Right atrium auricular region (tissue), 2 donors: ENCODE data around the gene TOX2. TPM values are rescaled to one million over a fixed set of nuclear protein-coding genes. Genes with fewer than 3 reads are reported as not detected.

Experiments used
- DNase-seq: peaks from one replicate; pipeline ENCODE4 v3.0.0-alpha.2; 2019; ENCODE audit warnings: low spot score
- H3K27ac ChIP-seq, 2 donors: fragments of 200-600 bp; sonication (generic); 1 replicate in 1 of 2; 2 replicates in 1 of 2; pipeline ENCODE4 v1.5.1; 2016 to 2019
- H3K27me3 ChIP-seq, 2 donors: fragments of 200-600 bp; sonication (generic); one replicate each; pipeline versions ENCODE4 v1.5.1 to v1.6.0; 2017 to 2019
- H3K36me3 ChIP-seq: fragments of 200-600 bp; sonication (generic); one replicate; pipeline ENCODE4 v1.5.1; 2016
- H3K4me1 ChIP-seq, 2 donors: fragments of 200-600 bp; sonication (generic); one replicate each; pipeline versions ENCODE4 v1.5.1 to v1.6.0; 2017 to 2019
- H3K4me3 ChIP-seq, 2 donors: fragments of 200-600 bp; sonication (generic); 1 replicate in 1 of 2; 2 replicates in 1 of 2; pipeline ENCODE4 v1.5.1; 2017 to 2019; ENCODE audit warnings: mild to moderate bottlenecking in 1 of 2, moderate library complexity in 1 of 2
- H3K9me3 ChIP-seq, 2 donors: fragments of 200-600 bp; sonication (generic); one replicate each; pipeline ENCODE4 v1.5.1; 2019
- total RNA-seq, 2 donors: library from RNA; depleted of rRNA; stranded (reverse); fragments of >200 nt; gene quantifications; one replicate each; pipeline ENCODE4 v1.1.0, GENCODE V29; 2016
- TF ChIP-seq, protein P1 (sequence below), 2 donors: fragments of 200-600 bp; sonication (generic); IDR thresholded peaks; one replicate each; pipeline ENCODE4 v1.5.1; 2019; ENCODE audit warnings: antibody characterized with exemption in 2 of 2

Gene TOX2
- total RNA-seq, 2 donors from 2014 or later, result 0.30 to 0.63 TPM

DNA sequence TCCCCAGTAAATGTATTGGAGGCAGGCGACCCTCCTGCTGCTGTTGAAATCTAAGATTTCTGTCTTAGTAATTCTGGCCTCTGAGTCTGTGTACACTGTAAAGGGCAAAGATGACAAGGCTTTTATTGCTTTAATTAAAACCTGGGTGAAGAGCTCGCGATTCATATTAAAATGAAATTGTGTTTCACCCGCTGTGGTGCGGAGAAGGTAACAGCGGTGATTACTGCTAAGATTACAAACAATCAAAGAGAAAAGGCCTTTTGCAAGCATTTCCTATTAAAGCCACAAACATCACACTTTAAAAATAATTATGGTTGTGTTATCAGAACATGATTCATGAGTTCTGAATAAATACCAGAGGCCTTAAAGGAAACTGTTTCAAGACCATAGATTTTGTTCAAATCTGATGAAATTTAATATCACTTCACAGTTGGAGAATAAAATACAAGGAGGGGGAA, 69.3 kb downstream of the TOX2 start:
- no peaks in the 10 kb centered on the region for H3K4me1 ChIP-seq
- H3K27ac ChIP-seq, result no peak overlapping the region
- TF ChIP-seq, protein P1, sequence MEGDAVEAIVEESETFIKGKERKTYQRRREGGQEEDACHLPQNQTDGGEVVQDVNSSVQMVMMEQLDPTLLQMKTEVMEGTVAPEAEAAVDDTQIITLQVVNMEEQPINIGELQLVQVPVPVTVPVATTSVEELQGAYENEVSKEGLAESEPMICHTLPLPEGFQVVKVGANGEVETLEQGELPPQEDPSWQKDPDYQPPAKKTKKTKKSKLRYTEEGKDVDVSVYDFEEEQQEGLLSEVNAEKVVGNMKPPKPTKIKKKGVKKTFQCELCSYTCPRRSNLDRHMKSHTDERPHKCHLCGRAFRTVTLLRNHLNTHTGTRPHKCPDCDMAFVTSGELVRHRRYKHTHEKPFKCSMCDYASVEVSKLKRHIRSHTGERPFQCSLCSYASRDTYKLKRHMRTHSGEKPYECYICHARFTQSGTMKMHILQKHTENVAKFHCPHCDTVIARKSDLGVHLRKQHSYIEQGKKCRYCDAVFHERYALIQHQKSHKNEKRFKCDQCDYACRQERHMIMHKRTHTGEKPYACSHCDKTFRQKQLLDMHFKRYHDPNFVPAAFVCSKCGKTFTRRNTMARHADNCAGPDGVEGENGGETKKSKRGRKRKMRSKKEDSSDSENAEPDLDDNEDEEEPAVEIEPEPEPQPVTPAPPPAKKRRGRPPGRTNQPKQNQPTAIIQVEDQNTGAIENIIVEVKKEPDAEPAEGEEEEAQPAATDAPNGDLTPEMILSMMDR (IDR thresholded peaks at IDR 0.05), result no peak
- no peak for DNase-seq
- H3K4me3 ChIP-seq, result no peak overlapping the region
- H3K9me3 ChIP-seq, result no peaks in the 10 kb centered on the region
- H3K36me3 ChIP-seq, result no peaks in the 10 kb centered on the region
- H3K27me3 ChIP-seq, result no peaks in the 10 kb centered on the region

DNA sequence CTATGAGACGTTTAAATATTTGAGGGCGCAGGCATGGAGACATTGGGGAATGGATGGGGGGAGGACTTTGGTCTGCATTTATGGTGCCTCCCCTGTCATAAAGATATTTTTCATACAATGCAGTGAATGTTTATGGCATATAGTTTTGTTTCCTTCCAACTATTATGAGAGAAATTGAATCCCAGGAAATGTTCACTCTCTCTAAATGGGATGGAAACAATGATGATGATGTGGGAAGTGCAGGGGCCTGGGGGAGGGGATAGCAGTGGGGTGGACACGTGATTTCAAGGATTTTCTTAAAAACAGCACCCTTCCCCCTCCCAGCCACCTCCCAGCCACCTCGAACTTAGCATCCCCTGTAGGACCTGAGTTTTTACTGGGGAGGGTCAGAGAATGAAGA, 69.9 kb downstream of the TOX2 start:
- DNase-seq, result no peak
- H3K4me1 ChIP-seq, result no peaks in the 10 kb centered on the region
- TF ChIP-seq, protein P1 (IDR thresholded peaks at IDR 0.05), result no peak
- H3K27me3 ChIP-seq, result no peaks in the 10 kb centered on the region
- H3K27ac ChIP-seq, result no peak overlapping the region
- no peak overlapping the region for H3K4me3 ChIP-seq
- no peaks in the 10 kb centered on the region for H3K9me3 ChIP-seq
- H3K36me3 ChIP-seq, result no peaks in the 10 kb centered on the region

DNA sequence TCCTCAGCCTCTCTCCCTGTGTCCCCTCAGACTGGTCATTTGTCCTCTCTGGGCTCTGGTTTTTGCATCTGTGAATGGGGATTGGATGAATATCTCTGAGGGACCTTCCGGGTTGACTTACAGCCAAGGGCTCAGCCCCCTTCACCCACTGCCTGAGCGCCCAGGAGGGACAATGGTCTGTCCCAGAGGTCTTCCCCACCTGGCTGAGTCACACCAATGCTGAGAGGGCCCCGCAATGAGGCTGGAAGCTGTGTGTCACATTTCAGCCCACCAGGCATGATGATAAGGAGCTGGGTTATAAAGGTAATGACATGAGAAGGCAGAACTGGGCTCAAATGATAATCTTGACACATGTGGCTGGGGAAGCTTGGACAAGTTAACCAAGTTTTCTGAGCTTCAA, 70.5 kb downstream of the TOX2 start:
- H3K36me3 ChIP-seq, result no peaks in the 10 kb centered on the region
- H3K27ac ChIP-seq, result no peak overlapping the region
- H3K27me3 ChIP-seq, result no peaks in the 10 kb centered on the region
- TF ChIP-seq, protein P1 (IDR thresholded peaks at IDR 0.05), result no peak
- no peaks in the 10 kb centered on the region for H3K4me1 ChIP-seq
- DNase-seq, result no peak
- H3K4me3 ChIP-seq, result no peak overlapping the region
- peaks cover 0 to 5% of the 10 kb centered on the region in 2 donors for H3K9me3 ChIP-seq

DNA sequence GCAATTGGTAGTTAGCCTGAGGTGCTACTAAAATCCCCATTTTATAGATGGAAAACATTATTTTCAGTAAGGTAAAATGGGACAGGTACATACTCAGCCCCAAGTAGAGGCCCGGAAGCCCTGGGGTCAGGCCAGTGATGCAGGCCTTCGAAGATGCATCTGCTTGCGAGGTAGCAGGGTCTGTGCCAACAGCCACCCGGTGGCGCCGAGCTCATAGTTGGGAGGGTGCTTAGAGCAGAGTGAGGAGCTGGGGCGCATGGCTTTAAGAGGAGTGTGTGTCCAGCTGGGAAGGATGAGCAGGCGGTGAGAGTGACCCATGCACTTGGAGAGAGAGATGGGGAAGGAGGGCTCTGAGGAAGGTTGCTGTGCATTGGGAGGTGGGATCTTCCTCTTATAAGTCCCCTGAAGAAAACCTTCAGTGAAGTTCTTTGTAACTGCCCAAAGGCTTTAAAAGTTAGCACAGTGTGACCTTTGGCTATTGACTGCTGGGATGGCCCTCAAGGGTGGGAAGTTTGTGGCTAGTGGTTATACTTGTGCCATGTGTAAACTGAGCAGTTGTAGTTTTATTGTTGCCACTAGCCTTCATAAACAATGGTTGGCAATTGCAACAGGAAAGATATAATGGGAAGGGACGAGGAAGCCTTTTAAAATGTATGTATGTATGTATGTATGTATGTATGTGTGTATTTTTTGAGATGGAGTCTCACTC, 71.1 kb downstream of the TOX2 start:
- DNase-seq, result no peak
- H3K27me3 ChIP-seq, result no peaks in the 10 kb centered on the region
- H3K36me3 ChIP-seq, result no peaks in the 10 kb centered on the region
- peaks cover 0 to 7% of the 10 kb centered on the region in 2 donors for H3K9me3 ChIP-seq
- H3K4me3 ChIP-seq, result no peak overlapping the region
- no peak overlapping the region for H3K27ac ChIP-seq
- H3K4me1 ChIP-seq, result no peaks in the 10 kb centered on the region
- TF ChIP-seq, protein P1 (IDR thresholded peaks at IDR 0.05), result no peak

DNA sequence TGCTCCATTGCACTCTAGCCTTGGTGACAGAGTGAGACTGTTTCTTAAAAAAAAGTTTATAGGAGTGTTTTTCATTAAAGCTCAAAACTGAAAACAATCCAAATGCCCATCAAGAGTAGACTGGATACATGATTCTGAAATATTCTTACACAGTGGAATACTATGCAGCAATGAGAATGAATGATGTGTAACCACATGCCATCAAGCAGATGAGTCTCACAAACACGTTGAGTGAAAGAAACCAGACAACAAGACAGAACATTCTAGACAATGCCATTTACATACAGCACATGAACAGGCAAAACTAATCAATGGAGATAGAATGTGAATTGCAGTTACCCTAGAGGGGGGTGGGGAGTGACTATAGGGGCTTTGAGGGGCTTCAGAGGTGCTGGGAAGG, 72.4 kb downstream of the TOX2 start:
- no peak overlapping the region for H3K27ac ChIP-seq
- H3K9me3 ChIP-seq, result peaks cover 0 to 7% of the 10 kb centered on the region in 2 donors
- DNase-seq, result no peak
- H3K36me3 ChIP-seq, result no peaks in the 10 kb centered on the region
- TF ChIP-seq, protein P1 (IDR thresholded peaks at IDR 0.05), result no peak
- H3K27me3 ChIP-seq, result no peaks in the 10 kb centered on the region
- H3K4me3 ChIP-seq, result no peak overlapping the region
- H3K4me1 ChIP-seq, result no peaks in the 10 kb centered on the region

DNA sequence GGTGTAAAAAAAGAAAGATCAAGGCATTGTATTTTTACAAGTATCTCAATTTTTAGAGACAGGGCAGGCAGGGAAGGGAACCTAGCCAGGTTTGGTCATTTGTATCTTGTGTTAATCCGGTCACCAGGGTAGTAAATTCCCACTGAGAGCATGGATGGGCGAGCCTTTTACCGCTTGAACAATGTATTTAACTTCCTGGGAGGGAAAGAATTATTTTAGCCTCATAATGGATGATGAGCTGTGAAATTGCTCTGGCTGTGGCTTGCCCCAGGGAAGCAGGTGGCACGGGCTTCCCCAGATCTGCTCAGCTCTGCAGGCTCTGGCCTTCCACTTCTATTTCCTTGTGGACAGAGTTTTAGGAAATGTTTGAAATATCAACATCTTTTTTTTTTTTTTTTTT, 72.9 kb downstream of the TOX2 start:
- Histone ChIP-seq H3K4me3 (no peak overlapping the region), H3K9me3 (peaks cover 0 to 7% of the 10 kb centered on the region in 2 donors), H3K27ac (no peak overlapping the region), H3K4me1 (no peaks in the 10 kb centered on the region), H3K36me3 (no peaks in the 10 kb centered on the region), H3K27me3 (no peaks in the 10 kb centered on the region)
- DNase-seq, result no peak
- TF ChIP-seq, protein P1 (IDR thresholded peaks at IDR 0.05), result no peak
